PC-9 (cell line): ENCODE results near the gene SELENOT. TPM values are rescaled to one million over a fixed set of nuclear protein-coding genes. Genes with fewer than 3 reads are reported as not detected.
"Not testable (repeated sequence)": the region's sequence is repeated elsewhere in the genome, so short reads cannot be mapped to it uniquely, and the experiment has no call there.

Source experiments
- BruUV-seq: library from RNA; stranded (reverse); fragments of 400-500 nt; replicated peaks from 2 replicates; lab custom pipeline; 2021; lab: Mats Ljungman, UMichigan
- CTCF ChIA-PET: fragments of 300-600 bp; sonication (Branson Sonifier 250); formaldehyde crosslinking; loops from one replicate; lab custom pipeline; 2022; ENCODE audit warnings: antibody characterized with exemption; lab: Charles Lee
- POLR2A ChIA-PET: fragments of 300-600 bp; sonication (Branson Sonifier 250); formaldehyde crosslinking; loops from one replicate; lab custom pipeline; 2022; ENCODE audit warnings: antibody characterized with exemption; ENCODE audit not compliant: unreplicated experiment; lab: Charles Lee
- DNase-seq, 2 experiments: peaks; one replicate each; pipeline versions ENCODE4 v3.0.0 to v3.0.0-alpha.2; 2015 to 2022; ENCODE audit warnings: mixed read lengths in 1 of 2
- H2AFZ ChIP-seq: fragments of 200-600 bp; sonication (generic); 2 replicates; pipeline ENCODE4 v1.8.1; 2017; ENCODE audit warnings: antibody characterized with exemption
- H3F3A ChIP-seq: fragments of 200-600 bp; sonication (generic); 2 replicates; pipeline ENCODE4 v1.8.1; 2017; ENCODE audit warnings: antibody characterized with exemption, mild to moderate bottlenecking, low read depth; ENCODE audit not compliant: insufficient read depth
- H3K27ac ChIP-seq: fragments of 200-600 bp; sonication (generic); 2 replicates; pipeline ENCODE4 v1.6.1; 2016; ENCODE audit warnings: mixed run types
- H3K27me3 ChIP-seq: fragments of 200-600 bp; sonication (generic); 2 replicates; pipeline ENCODE4 v1.6.1; 2016; ENCODE audit warnings: low read depth, mixed run types; ENCODE audit not compliant: insufficient read depth
- H3K36me3 ChIP-seq: fragments of 200-600 bp; sonication (generic); 2 replicates; pipeline ENCODE4 v1.6.1; 2016; ENCODE audit warnings: low read depth, mixed run types
- H3K4me1 ChIP-seq: fragments of 200-600 bp; sonication (generic); replicated peaks from 2 replicates; pipeline ENCODE4 v1.6.1; 2016; ENCODE audit warnings: mixed run types; ENCODE audit not compliant: insufficient read depth
- H3K4me2 ChIP-seq: fragments of 200-600 bp; sonication (generic); 2 replicates; pipeline ENCODE4 v1.6.1; 2017; ENCODE audit warnings: mixed run types
- H3K4me3 ChIP-seq: fragments of 200-600 bp; sonication (generic); 2 replicates; pipeline ENCODE4 v1.6.1; 2016; ENCODE audit warnings: mixed run types
- H3K79me2 ChIP-seq: fragments of 200-600 bp; sonication (generic); 2 replicates; pipeline ENCODE4 v1.6.1; 2017; ENCODE audit warnings: low read depth, mixed run types
- H3K9me2 ChIP-seq: fragments of 200-600 bp; sonication (generic); 2 replicates; pipeline ENCODE4 v1.8.1; 2017; ENCODE audit warnings: mild to moderate bottlenecking; ENCODE audit not compliant: insufficient read depth
- H3K9me3 ChIP-seq: fragments of 200-600 bp; sonication (generic); 2 replicates; pipeline ENCODE4 v1.8.1; 2016; ENCODE audit warnings: low read depth; ENCODE audit not compliant: insufficient read depth
- H4K20me1 ChIP-seq: fragments of 200-600 bp; sonication (generic); 2 replicates; pipeline ENCODE4 v1.8.1; 2017; ENCODE audit not compliant: insufficient read depth
- EZH2 ChIP-seq: fragments of 200-600 bp; sonication (generic); IDR thresholded peaks from 2 replicates; pipeline ENCODE4 v1.8.0; 2017; ENCODE audit warnings: antibody characterized with exemption, low read depth
- intact Hi-C: fragments of 100-400 bp; cut with micrococcal nuclease; formaldehyde crosslinking; loops from one replicate; pipeline ENCODE4 v1.10.0; 2022; ENCODE audit not compliant: unreplicated experiment
- total RNA-seq: library from RNA; stranded (reverse); gene quantifications from 2 replicates; pipeline ENCODE4 v1.2.3, GENCODE V29; 2021
- TF ChIP-seq, protein P1 (sequence below): fragments of 200-600 bp; sonication (generic); conservative IDR thresholded peaks from 2 replicates; pipeline ENCODE4 v1.6.1; 2017; ENCODE audit warnings: mixed run types, antibody characterized with exemption, mild to moderate bottlenecking, moderate library complexity

The SELENOT gene
- total RNA-seq, 1 experiment from 2014 or later: 84.1 TPM

DNA sequence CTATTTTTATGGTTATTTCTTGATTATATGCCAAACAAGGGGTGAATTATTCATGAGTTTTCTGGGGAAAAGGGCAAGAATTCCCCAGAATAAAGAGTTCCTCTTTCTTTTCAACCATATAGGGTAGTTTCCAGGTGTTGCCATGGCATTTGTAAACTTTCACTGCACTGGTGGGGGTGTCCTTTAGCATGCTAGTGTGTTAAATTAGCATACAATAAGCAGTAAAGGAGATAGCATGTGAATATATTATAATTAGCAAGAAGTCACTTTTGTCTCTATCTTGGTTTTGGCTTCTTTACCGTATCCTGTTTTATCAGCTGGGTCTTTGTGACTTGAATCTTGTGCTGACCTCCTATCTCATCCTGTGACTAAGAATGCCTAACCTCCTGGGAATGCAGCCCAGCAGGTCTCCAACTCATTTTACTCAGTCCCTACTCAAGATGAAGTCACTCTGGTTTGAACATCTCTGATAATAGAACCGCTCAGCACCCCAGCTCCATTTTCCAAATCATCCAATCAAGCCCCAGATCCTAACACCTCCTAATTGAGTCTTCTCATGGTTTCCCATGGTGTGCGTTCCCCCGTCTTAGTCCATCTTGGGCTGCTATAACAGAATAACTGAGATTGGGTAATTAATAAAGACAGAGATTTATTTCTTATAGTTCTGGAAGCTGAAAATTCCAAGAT lies 3.4 kb upstream of the SELENOT start:
- Histone ChIP-seq H3K9me3 (no peaks in the 10 kb centered on the region), H4K20me1 (no peaks in the 10 kb centered on the region; the same call in 1 of the 2 replicates), H3K79me2 (peaks cover 91% of the 10 kb centered on the region), H3K9me2 (no peaks in the 10 kb centered on the region; the same call in 1 of the 2 replicates), H3K4me1 (peaks cover 49% of the 10 kb centered on the region), H3K27ac (peak overlapping the region; percentile 93), H3K36me3 (peaks cover 7% of the 10 kb centered on the region; the same call in 1 of the 2 replicates), H3K27me3 (no peaks in the 10 kb centered on the region), H3F3A (peaks cover 47% of the 10 kb centered on the region), H3K4me2 (peak overlapping the region; percentile 93), H3K4me3 (peak overlapping the region; percentile 94), H2AFZ (no peak overlapping the region)
- no TSS peak for BruUV-seq
- intact Hi-C loops: loop anchor here (1.0 to 5.0 kb wide), 2 partner anchors 53 to 163 kb away; partner anchors contain the start of genes EIF2A, SERP1 and SIAH2
- no peak for TF ChIP-seq EZH2
- peak; percentile 73 to 93 for DNase-seq
- ChIA-PET CTCF (interaction anchor here (0.5 to 0.6 kb wide), 2 partner anchors 11 to 123 kb away, joined by 3 to 4 read pairs; no protein-coding TSS in a partner anchor), POLR2A (interaction anchor here (0.6 to 0.9 kb wide), 3 partner anchors 104 to 280 kb away, joined by 5 to 15 read pairs (median 10); partner anchors contain the start of gene ERICH6)

DNA sequence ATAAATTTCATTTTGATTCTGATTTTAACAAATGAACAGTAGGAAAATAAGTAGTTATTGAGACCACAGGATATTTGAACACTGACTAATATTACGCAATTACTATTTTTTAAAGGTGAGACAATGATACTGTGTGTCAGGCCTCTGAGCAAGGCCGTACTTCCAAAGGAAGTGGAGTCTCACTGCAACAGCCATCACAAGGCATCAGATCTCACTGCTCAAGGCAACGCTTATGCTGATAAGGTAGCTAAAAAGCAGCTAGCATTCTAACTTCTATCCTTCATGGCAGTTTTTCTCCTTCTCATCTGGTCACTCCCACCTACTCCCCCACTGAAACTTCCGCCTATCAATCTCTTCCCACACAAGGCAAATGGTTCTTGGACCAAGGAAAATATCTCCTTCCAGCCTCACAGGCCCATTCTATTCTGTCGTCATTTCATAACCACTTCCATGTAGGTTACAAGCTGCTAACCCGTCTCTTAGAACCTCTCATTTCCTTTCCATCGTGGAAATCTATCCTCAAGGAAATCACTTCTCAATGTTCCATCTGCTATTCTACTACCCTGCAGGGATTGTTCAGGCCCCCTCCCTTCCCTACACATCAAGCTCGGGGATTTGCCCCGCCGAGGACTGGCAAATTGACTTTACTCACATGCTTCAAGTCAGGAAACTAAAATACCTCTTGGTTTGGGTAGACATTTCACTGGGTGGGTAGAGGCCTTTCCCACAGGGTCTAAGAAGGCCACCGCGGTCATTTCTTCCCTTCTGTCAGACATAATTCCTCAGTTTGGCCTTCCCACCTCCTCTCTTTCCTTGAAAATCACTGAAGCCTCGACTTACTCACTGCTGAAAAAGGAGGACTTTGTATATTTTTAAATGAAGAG lies 2.2 kb upstream of the SELENOT start:
- TSS peak; percentile 11 for BruUV-seq
- Histone ChIP-seq H2AFZ (peak overlapping the region; percentile 77; the same call in 1 of the 2 replicates), H3K4me2 (peak overlapping the region; percentile 93), H3K27ac (peak overlapping the region; percentile 93), H3F3A (peaks cover 44% of the 10 kb centered on the region), H3K4me3 (peak overlapping the region; percentile 94; the same call in 1 of the 2 replicates), H3K79me2 (peaks cover 93% of the 10 kb centered on the region), H3K4me1 (peaks cover 60% of the 10 kb centered on the region)
- H4K20me1 ChIP-seq, H3K9me3 ChIP-seq, H3K9me2 ChIP-seq, H3K36me3 ChIP-seq, H3K27me3 ChIP-seq, CTCF ChIA-PET: not testable (repeated sequence)
- POLR2A ChIA-PET: interaction anchor here (0.7 kb wide), 1 partner anchor 942 kb away, joined by 3 read pairs; no protein-coding TSS in a partner anchor
- intact Hi-C loops: loop anchor here (5.0 kb wide), 1 partner anchor 161 kb away; the partner anchor contains the start of gene SIAH2
- peak in 1 of 2 experiments; percentile 75 for DNase-seq

DNA sequence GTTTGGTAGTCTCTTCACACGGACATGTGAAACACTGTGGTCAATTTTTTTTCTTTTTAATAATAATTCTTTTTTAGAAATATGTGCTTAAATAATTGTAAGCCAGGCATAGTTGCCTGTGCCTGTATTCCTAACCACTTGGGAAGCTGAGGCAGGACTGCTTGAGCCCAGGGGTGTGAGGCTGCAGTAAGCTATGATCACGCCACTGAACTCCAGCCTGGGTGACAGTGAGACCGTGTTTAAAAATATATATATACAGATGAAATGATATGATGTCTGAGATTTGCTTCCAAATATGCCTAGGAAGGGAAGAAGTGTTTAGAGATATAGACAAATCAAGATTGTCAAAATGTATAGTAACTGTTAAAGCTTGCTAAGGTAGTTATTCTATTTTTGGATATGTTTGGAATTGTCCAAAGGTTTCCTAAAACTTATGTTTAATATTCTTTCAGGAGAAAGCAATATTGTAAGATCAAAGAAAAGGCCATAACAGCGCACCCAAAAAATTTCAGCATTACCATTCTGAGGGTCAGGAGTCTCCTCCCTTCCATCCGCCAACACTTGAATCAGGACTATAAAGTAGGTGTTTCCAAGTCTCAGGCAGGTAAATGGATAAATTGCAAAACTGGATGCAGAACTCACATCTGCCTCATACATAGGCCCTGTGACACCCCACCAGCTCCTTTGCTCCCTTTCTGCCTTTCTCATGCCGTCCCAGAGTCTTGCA lies 532 bp upstream of the SELENOT start:
- Histone ChIP-seq H3K9me2 (no peaks in the 10 kb centered on the region), H3F3A (peaks cover 44% of the 10 kb centered on the region), H3K27ac (peak overlapping the region; percentile 93), H3K4me1 (peaks cover 61% of the 10 kb centered on the region), H3K4me2 (peak overlapping the region; percentile 93), H3K4me3 (peak overlapping the region; percentile 94), H3K27me3 (no peaks in the 10 kb centered on the region), H3K9me3 (no peaks in the 10 kb centered on the region), H4K20me1 (no peaks in the 10 kb centered on the region; the same call in 1 of the 2 replicates), H3K79me2 (peaks cover 93% of the 10 kb centered on the region), H3K36me3 (peaks cover 12% of the 10 kb centered on the region; the same call in 1 of the 2 replicates), H2AFZ (peak overlapping the region; percentile 88)
- CTCF ChIA-PET: interaction anchor here (0.5 kb wide), 1 partner anchor 725 kb away, joined by 3 read pairs; no protein-coding TSS in a partner anchor
- DNase-seq: no peak
- no peak for TF ChIP-seq EZH2
- TF ChIP-seq, protein P1, sequence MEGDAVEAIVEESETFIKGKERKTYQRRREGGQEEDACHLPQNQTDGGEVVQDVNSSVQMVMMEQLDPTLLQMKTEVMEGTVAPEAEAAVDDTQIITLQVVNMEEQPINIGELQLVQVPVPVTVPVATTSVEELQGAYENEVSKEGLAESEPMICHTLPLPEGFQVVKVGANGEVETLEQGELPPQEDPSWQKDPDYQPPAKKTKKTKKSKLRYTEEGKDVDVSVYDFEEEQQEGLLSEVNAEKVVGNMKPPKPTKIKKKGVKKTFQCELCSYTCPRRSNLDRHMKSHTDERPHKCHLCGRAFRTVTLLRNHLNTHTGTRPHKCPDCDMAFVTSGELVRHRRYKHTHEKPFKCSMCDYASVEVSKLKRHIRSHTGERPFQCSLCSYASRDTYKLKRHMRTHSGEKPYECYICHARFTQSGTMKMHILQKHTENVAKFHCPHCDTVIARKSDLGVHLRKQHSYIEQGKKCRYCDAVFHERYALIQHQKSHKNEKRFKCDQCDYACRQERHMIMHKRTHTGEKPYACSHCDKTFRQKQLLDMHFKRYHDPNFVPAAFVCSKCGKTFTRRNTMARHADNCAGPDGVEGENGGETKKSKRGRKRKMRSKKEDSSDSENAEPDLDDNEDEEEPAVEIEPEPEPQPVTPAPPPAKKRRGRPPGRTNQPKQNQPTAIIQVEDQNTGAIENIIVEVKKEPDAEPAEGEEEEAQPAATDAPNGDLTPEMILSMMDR: no peak
- POLR2A ChIA-PET: interaction anchor here (0.6 to 0.7 kb wide), 7 partner anchors 35 to 268 kb away, joined by 3 to 6 read pairs (median 4); partner anchors contain the start of gene SIAH2
- intact Hi-C loops: loop anchor here (1.0 to 5.0 kb wide), 2 partner anchors 101 to 160 kb away; partner anchors contain the start of genes ERICH6 and SIAH2
- BruUV-seq: TSS peak; percentile 82
